ENCODE measurements around the gene PATZ1.

DNA sequence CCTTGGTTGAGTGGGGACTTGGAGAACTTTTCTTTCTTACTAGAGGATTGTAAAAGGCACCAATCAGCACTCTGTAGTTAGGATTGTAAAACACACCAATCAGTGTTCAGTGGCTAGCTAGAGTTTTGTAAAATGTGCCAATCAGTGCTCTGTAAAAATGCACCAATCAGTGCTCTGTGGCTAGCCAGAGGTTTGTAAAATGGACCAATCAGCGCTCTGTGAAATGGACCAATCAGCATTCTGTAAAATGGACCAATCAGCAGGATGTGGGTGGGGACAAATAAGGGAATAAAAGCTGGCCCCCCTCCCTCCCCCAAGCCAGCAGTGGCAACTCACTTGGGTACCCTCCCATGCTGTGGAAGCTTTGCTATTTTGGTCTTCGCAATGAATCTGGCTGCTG, 47.7 kb upstream of the PATZ1 start:
- no peak for TF ChIP-seq EZH2 (IDR thresholded peaks at IDR 0.05; ENCODE audit: borderline replicate concordance, low read depth, low read length, severe bottlenecking)
- TF ChIP-seq, protein P1, sequence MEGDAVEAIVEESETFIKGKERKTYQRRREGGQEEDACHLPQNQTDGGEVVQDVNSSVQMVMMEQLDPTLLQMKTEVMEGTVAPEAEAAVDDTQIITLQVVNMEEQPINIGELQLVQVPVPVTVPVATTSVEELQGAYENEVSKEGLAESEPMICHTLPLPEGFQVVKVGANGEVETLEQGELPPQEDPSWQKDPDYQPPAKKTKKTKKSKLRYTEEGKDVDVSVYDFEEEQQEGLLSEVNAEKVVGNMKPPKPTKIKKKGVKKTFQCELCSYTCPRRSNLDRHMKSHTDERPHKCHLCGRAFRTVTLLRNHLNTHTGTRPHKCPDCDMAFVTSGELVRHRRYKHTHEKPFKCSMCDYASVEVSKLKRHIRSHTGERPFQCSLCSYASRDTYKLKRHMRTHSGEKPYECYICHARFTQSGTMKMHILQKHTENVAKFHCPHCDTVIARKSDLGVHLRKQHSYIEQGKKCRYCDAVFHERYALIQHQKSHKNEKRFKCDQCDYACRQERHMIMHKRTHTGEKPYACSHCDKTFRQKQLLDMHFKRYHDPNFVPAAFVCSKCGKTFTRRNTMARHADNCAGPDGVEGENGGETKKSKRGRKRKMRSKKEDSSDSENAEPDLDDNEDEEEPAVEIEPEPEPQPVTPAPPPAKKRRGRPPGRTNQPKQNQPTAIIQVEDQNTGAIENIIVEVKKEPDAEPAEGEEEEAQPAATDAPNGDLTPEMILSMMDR (IDR thresholded peaks at IDR 0.05; ENCODE audit: borderline replicate concordance, extremely low read depth, low read length, poor library complexity, severe bottlenecking) = no peak

All from DND-41 (cell line).